Activated CD4-positive, CD25-positive, alpha-beta regulatory T cell (primary cell): ENCODE data around the gene TMEM63C.
"Not testable (repeated sequence)": the region's sequence is repeated elsewhere in the genome, so short reads cannot be mapped to it uniquely, and the experiment has no call there.

Experiments
- DNase-seq, 4 experiments: peaks; one replicate each; lab custom pipeline; 2025; lab: John Stamatoyannopoulos, UW

TMEM63C gene

DNA sequence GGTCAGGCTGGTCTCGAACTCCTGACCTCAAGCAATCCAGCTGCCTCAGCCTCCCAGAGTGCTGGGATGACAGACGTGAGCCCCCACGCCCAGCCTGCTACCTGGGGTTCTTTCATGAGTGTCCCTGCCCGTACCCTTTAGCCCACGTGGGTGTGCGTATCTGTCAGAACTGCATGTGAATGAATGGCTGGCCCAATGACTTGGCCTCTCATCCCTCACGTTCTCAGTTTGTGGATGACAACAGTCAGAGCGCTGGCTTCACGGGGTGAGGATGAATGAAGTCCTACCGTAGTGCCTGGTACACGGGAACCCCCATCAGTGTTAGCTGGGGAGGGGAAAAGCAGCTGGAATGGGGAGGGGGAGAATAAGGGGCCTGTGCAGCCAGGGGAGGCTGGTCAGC lies 23.9 kb upstream of the TMEM63C start:
- no peak for DNase-seq

- no peak for DNase-seq
These were observed 23.3 kb upstream of the TMEM63C start for GRCh38 chr14:77158175-77158881.

- no peak for DNase-seq
These were observed 22.7 kb upstream of the TMEM63C start for GRCh38 chr14:77158882-77159255.

DNA sequence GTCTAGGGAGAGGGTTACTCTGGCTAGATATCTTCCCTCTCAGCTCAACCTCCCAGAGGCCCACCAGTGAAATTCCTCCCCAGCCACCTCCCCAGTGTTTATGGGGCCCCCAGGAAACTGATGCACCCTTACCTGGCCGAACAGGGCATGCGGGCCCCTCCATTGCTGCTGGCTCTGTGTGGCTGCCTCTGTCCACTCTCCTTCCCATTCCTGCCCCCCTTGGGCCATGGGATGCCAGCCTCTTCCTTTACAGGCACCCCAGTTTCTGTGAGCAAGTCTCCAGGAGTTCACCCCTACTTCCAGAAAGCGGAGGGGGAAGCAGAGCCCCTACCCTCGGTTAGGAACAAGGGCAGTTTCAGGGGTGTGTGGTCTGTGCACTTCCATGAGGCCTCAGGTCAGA lies 20.6 kb upstream of the TMEM63C start:
- DNase-seq, result no peak

DNA sequence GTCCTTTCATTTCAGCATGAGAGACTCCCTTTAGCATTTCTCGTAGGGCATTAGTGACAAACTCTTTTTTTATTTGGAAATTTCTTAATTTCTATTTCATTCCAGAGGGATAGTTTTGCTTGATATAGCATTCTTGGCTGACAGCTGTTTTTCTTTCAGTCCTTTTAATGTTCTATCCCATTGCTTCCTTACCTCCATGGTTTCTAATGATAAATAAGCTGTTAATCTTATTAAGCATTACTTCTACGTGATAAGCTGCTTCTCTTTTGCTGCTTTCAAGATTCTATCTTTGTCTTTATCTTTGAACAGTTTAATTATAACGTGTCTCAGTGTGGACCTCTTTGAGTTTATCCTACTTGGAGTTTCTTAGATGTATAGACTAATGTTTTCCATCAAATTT lies 11.6 kb upstream of the TMEM63C start:
- no peak for DNase-seq

DNA sequence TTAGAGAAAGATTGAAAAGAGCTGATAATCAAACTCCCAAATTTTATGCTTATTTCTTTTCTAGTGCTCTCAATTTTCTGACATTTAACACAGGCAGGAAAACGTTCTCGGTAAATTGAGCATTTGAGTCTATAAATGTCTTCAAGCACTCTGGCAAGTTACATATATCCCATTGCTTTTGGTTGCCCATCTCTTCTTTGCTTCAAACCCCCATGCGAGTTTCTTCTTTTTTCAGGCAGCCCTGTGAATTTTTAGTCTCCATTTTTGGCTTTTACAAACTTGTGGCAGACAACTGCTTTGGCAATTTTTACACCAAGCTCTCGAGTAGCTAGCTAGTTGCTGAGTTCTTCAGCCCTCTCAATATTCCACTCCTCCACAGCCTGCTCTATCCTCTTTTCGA lies 8.7 kb upstream of the TMEM63C start:
- no peak for DNase-seq

DNA sequence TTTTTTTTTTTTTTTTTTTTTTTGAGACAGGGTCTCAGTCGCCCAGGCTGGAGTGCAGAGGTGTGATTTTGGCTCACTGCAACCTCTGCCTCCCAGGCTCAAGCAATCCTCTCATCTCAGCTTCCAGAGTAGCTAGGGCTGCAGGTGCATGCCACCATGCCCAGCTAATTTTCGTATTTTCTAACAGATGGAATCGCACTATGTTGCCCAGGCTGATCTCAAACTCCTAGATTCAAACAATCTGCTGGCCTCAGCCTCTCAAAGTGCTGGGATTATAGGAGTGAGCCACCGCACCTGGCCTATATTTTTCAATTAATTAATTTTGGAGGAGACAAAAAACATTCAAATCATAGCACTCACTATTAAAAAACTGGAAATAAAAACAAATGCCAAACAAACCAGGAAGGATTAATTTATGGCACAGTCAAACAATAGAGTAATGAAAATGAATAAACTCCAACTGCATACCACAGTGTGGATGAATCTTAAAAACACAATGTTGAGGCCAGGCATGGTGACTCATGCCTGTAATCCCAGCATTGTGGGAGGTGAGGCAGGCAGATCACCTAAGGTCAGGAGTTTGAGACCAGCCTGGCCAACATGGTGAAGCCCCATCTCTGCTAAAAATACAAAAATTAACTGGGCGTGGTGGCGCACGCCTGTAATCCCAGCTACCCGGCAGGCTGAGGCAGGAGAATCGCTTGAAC lies 7.5 kb upstream of the TMEM63C start:
- DNase-seq, result not testable (repeated sequence)

GRCh38 chr14:77175843-77176242 lies 5.8 kb upstream of the TMEM63C start:
- no peak for DNase-seq

GRCh38 chr14:77177702-77178101 lies 3.9 kb upstream of the TMEM63C start:
- no peak for DNase-seq

DNA sequence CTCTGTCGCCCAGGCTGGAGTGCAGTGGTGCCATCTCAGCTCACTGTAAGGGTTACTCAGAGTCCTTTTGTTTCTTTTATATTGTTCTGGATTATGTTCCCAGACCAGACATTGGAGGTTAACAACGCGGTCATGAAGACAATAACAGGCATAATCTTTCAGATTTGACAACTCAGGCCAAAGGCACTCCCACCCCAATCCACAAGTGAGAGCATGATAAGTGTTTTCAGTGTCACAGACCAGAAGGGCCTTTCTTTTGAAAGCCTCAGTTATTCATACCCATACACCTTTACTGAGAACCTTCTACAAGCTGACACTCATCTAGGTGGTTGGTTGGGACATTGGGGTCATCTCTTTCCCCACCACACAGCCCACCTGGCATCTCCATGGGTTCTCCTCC lies 2.9 kb upstream of the TMEM63C start:
- DNase-seq, result no peak

GRCh38 chr14:77180726-77181602 lies 634 bp upstream of the TMEM63C start:
- DNase-seq, result no peak

DNA sequence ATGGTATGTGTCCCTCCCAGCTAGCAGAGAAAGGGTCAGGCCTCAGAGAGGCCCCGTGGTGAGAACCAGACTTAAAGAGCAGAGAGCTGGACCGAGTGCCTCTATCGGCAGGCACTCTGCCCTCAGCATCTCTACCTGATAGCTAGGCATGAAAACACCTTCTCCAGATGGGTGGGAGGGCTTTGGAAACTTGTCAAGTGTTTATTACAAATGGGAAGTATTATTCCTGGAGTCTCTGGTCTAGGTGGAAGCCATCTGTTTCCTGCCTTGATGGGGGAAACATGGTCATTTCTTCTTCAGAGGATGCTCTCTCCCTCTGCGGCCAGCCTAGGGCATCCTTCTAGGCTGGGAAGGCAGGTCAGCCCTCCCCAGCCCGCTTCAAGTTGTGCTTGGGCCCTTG lies 2.3 kb downstream of the TMEM63C start:
- DNase-seq, result no peak

- no peak for DNase-seq
These were observed 2.9 kb downstream of the TMEM63C start for GRCh38 chr14:77184396-77185092.

GRCh38 chr14:77185093-77185465 lies 3.5 kb downstream of the TMEM63C start:
- no peak for DNase-seq

- no peak for DNase-seq
These were observed 5.5 kb downstream of the TMEM63C start for GRCh38 chr14:77186911-77187648.

DNA sequence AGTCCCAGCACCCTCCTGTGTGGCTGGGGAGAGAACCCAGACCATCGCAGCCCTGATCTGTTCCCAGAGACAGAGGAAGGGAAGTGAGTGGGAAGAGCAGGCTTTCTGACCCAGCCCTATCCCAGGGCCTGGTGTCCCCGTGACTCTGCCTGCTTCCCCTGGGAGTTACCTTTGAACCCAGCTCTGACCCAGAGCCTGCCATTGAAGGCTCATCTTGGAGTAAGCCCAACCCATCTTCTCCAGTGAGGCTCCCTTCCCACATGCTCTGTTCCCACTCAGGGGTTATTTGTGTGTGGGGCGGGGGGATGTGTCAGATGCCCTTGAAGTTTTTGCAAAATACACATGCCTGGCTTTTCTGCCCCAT lies 6.0 kb downstream of the TMEM63C start:
- DNase-seq, result no peak

DNA sequence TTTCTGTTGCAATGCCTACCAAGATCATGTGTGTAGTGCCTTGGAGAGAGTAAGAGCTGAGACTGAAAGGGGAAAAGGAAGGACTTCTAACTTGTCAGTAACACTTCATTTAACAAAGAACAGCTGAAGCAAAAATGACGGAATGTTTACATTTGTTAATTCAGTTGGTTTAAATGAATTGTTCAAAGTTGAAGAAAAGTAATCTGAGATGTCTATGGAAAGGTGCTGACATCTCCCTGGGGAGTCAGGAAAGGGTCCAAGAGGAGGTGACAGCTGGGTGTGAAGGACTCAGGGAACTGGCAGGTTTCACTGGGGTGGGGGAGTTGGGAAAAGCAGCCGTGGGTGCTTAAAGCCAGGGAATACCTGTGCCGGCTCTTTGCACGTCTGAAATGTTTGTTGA lies 7.9 kb downstream of the TMEM63C start:
- no peak for DNase-seq

DNA sequence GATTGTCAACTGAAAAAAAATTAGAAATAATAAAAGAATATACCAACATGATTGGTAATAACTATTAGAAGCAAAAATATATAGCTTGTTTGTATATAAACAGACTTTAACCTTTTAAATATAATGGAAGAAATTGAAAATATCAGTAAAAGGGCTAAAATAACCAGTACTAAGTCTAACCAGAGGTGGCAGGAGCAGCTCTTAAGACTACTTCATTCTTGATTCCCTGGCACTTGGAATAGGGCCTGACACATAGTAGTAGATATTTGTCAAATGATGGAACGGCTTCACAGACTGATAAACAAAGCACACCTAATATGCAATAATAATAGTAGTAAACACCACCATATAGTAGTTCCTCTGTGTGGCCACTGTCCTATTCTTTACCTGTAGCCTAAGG lies 9.4 kb downstream of the TMEM63C start:
- DNase-seq, result no peak

DNA sequence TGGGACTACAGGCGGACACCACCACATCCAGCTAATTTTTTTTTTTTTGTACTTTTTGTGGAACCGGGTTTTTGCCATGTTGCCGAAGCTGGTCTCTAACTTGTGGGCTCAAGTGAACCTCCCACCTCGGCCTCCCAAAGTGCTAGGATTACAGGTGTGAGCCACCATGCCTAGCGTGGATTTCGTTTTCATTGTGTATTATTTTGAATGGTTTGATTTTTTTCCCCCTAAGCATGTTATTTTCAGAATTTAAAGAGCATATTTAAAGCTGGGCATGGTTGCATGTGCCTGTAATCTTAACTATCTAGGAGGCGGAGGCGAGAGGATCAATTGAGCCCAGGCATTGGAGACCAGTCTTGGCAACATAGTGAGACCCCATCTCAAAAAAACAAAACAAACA lies 13.1 kb downstream of the TMEM63C start:
- DNase-seq, result no peak

DNA sequence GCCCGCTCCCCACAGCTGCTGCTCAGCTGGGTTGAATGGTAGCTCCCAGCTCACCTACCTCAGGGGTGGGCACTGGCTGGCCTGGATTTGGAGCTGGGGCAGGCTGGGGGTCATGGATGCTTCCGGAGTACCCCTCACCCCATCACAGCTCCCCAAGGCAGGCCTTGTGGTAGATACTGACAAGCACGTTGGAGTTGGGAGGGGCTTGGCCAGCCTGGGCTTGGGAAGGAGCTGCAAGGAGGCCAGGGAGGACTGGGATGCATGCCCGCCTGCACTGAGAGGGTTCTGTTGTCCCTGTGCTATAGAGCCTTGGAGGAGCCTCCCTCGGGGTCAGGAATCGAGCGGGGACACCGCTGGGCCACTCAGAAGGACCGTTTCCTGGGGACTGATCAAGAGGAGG lies 14.2 kb downstream of the TMEM63C start:
- no peak for DNase-seq

GRCh38 chr14:77197988-77198387 lies 16.4 kb downstream of the TMEM63C start:
- DNase-seq, result no peak

DNA sequence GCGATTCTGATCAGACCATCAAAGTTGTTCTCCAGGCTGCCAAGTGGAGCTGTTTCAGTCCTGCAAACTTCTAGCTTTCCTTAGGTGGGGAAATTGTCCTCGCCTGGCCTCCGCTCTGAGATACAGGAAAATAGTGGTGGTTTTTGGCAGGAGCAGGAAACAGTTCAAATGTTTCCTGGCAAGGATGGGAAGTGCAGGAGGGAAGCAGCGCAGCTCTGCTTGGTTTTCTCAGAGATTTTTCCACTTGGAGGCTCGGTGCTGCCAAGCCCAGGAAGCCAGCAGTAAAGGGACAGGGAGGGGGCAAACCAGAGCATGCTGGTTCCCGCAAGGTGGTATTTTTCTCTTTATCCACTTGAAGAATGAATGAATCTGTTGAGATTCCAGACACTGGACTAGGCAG lies 17.0 kb downstream of the TMEM63C start:
- DNase-seq, result no peak
